Neural progenitor cell (in vitro differentiated cells): ENCODE measurements around the gene MMP20.

Experiments used
- CTCF ChIP-seq: fragments of 200-600 bp; sonication (generic); IDR thresholded peaks from 2 replicates; pipeline ENCODE4 v1.5.1; 2017; ENCODE audit warnings: antibody characterized with exemption, mild to moderate bottlenecking
- EZH2 ChIP-seq: fragments of 200-600 bp; sonication (generic); IDR thresholded peaks from 2 replicates; pipeline ENCODE4 v1.6.1; 2017; ENCODE audit warnings: antibody characterized with exemption, mild to moderate bottlenecking, moderate library complexity
- EZH2phosphoT487 ChIP-seq: fragments of 200-600 bp; sonication (generic); IDR thresholded peaks from 2 replicates; pipeline ENCODE4 v1.6.1; 2017; ENCODE audit warnings: antibody characterized with exemption

GRCh38 chr11:102528618-102529017 is 96.5 kb downstream of the MMP20 start:
- TF ChIP-seq CTCF (no peak), EZH2 (no peak), EZH2phosphoT487 (no peak)
